ES-I3 (cell line): ENCODE data around the gene SCNN1A.
A peak's percentile ranks its signal among the peaks of the same experiment; 100 is the strongest.

ENCODE experiments used
- H3K36me3 ChIP-seq: 2 replicates; pipeline ENCODE4 v1.6.1; 2013; ENCODE audit warnings: mild to moderate bottlenecking, low read length, control low read depth, moderate library complexity; ENCODE audit not compliant: insufficient read depth
- H3K4me1 ChIP-seq: 2 replicates; pipeline ENCODE4 v1.6.1; 2013; ENCODE audit warnings: mild to moderate bottlenecking, control low read depth, low read length; ENCODE audit not compliant: insufficient read depth
- H3K9ac ChIP-seq: 2 replicates; pipeline ENCODE4 v1.6.1; 2013; ENCODE audit warnings: low read depth, mild to moderate bottlenecking, low read length, moderate library complexity
- H3K9me3 ChIP-seq: 2 replicates; pipeline ENCODE4 v1.6.1; 2013; ENCODE audit warnings: mild to moderate bottlenecking, low read length, moderate library complexity; ENCODE audit not compliant: control insufficient read depth, insufficient read depth

The SCNN1A gene

GRCh38 chr12:6376870-6377666 is 1.7 kb upstream of the SCNN1A start:
- Histone ChIP-seq H3K9me3 (no peaks in the 10 kb centered on the region), H3K4me1 (peaks cover 28% of the 10 kb centered on the region), H3K36me3 (no peaks in the 10 kb centered on the region), H3K9ac (no peak overlapping the region)

DNA sequence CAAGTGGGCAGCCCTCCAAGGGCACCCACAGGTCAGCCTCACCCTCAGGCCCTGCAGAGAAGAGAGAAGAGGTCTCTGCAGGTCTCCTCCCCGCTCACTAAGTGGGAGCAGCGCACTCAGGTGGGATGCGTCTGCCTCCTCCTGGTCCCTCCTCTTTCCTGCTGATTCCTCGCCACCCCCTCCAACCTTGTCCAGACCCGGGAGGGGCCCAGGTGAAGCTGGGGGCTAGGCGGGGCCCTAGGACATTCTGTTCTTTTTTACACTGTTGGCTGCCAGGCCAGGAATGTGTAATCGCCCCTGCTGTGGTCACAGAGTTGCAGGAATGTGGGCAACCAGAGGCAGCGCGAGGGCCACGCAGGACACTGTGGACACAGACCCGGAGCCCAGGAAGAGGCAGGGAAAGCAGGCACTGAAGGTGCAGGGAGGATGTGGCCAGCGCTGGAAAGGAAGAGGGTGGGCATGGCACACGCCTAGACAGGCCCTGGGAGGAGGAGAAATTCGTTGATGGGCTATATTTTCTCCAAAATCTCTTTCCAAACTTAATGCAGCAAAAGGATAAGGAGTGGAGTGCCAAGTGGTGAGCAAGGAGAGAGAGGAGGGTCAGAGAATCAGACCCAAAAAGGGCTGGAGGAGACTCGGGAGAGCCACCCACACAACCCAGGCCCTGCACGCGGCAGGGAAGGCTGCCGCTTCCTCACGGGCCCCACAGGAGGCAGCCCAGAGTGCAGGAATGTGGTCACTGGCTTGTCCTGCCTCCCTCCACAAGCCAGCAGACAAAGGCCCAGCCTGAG is 911 bp upstream of the SCNN1A start:
- peak overlapping the region; percentile 66 for H3K9ac ChIP-seq
- H3K4me1 ChIP-seq = peaks cover 27% of the 10 kb centered on the region
- no peaks in the 10 kb centered on the region for H3K9me3 ChIP-seq
- H3K36me3 ChIP-seq = no peaks in the 10 kb centered on the region

GRCh38 chr12:6374786-6375160 is 590 bp downstream of the SCNN1A start:
- peaks cover 37% of the 10 kb centered on the region for H3K4me1 ChIP-seq
- peak overlapping the region; percentile 66 for H3K9ac ChIP-seq
- H3K36me3 ChIP-seq = no peaks in the 10 kb centered on the region
- H3K9me3 ChIP-seq = no peaks in the 10 kb centered on the region

DNA sequence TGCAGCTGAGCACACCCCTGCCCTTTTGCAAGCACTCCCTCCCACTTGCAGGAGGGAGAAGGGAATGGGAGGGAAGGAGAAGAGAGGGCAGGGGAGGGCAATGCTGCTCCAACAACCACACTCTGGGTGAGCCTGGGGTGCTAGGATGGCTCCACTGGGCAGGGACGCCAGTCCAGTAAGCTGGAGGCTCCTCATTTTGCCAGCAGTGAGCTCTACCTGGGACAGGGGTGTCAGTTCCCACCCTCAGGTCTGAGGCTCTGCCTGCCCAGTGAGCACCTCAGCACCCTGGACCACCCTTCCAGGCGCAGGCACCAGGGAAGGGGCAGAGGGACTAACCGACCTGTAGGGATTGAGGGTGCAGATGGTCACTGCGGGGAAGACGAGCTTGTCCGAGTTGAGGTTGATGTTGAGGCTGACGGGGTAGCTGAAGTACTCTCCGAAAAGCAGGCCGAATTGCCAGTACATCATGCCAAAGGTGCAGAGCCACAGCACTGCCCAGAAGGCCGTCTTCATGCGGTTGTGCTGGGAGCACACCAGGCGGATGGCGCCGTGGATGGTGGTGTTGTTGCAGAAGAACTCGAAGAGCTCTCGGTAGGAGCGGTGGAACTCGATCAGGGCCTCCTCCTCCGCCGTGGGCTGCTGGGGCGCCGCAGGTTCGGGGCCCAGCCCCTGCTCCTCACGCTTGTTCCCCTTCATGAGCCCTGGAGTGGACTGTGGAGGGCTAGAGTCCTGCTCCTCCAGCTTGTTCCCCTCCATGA is 1.2 kb downstream of the SCNN1A start:
- Histone ChIP-seq H3K36me3 (no peaks in the 10 kb centered on the region), H3K9ac (peak overlapping the region; percentile 66), H3K4me1 (peaks cover 37% of the 10 kb centered on the region), H3K9me3 (no peaks in the 10 kb centered on the region)

GRCh38 chr12:6373022-6373787 is 2.2 kb downstream of the SCNN1A start:
- no peaks in the 10 kb centered on the region for H3K36me3 ChIP-seq
- H3K9me3 ChIP-seq = no peaks in the 10 kb centered on the region
- peaks cover 45% of the 10 kb centered on the region for H3K4me1 ChIP-seq
- peak overlapping the region; percentile 66; the same call in 1 of the 2 replicates for H3K9ac ChIP-seq

DNA sequence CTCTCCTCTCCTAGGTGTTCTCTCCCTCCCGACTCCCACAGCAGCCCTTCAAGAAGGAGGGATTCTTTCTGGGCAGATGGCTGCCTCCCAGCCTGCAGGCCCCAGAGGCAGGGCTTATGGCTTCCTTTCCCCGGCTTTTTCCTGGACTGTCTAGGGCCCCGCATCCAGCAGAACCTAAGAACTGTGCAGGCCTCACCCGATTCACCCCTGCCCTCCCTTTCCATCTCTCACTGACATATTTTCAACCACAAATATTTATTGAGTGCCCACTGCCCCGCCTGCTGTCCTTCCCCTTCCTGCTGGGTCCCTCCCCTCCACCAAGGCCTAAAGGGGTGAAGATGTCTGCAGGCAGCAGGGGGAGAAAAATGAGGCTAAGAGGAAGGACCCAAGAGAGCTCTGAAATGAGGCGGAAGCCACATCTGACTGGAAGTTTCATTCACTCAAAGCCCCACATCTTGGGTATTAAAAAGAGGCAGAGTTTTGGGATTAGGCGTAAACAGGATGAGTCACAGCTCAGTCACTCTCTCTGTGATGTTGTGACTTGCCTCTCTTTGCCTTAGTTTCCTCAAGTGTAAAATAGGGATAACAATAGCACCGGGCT is 2.9 kb downstream of the SCNN1A start:
- Histone ChIP-seq H3K4me1 (peaks cover 43% of the 10 kb centered on the region), H3K36me3 (no peaks in the 10 kb centered on the region), H3K9ac (peak overlapping the region; percentile 66), H3K9me3 (no peaks in the 10 kb centered on the region)

- peaks cover 30% of the 10 kb centered on the region for H3K4me1 ChIP-seq
- H3K36me3 ChIP-seq = no peaks in the 10 kb centered on the region
- no peaks in the 10 kb centered on the region for H3K9me3 ChIP-seq
- peak overlapping the region; percentile 3; the same call in 1 of the 2 replicates for H3K9ac ChIP-seq
These were observed 4.2 kb downstream of the SCNN1A start for GRCh38 chr12:6370994-6371754.

GRCh38 chr12:6370576-6370935 is 4.8 kb downstream of the SCNN1A start:
- Histone ChIP-seq H3K9ac (peak overlapping the region; percentile 3), H3K36me3 (no peaks in the 10 kb centered on the region), H3K4me1 (peaks cover 30% of the 10 kb centered on the region), H3K9me3 (no peaks in the 10 kb centered on the region)

DNA sequence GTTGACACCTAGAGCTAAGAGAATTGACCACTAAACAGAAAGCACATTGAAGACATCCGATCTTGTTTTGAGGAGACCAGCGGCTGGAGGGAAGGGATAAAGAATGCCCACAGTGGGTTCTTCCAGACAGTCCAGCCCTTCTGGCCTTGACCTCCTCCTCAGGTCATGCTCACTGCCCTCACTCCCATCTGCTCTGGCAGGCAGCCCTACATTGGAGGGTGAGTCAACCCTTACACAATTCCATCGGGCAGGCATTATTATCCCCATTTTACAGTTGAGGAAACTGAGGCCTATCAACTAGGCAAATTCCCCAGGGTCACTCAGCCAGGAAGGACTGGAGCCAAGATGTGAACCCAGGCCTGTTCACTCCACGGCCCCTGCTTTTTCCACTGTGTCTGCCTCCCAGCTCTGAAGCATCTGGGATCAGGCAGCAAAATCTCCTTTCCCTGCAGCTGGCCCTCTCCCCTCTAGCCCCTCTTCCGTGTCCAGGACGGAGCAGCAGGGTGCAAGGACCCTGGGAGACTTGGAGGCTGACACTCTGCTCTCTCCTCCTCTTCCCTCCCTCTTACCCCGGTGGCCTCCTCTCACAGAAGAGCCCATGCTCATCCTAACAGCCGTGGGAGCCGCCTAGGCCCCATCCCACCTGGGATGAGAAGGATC is 5.3 kb downstream of the SCNN1A start:
- no peaks in the 10 kb centered on the region for H3K36me3 ChIP-seq
- no peaks in the 10 kb centered on the region for H3K9me3 ChIP-seq
- H3K9ac ChIP-seq = no peak overlapping the region
- peaks cover 30% of the 10 kb centered on the region for H3K4me1 ChIP-seq

DNA sequence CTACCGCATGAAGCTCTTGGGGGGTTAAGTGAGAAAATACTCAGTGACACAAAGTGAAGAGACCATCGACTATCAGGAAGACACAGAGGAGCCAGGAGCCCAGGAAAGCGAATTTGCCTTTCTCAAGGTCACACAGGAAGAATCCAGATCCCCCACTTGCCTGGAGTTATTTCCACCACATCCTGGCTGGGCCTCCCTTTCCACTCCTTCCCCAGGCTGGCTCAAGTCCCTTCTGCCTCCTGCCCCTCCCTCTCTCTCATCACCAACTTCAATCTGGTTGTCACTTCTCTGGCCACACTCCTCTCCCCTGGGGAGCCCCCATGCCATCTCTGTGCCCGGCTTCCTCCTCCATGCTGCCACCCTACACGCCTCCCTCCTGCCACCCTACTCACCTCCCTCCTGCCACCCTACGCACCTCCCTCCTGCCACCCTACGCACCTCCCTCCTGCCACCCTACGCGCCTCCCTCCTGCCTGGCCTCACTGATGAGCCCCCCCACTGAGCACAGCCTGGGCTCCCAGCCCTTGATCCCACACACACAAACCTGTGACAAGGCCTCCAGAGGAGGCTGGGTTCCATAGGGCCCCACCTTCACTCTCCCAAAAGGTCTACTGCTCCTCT is 6.3 kb downstream of the SCNN1A start:
- no peaks in the 10 kb centered on the region for H3K36me3 ChIP-seq

GRCh38 chr12:6367969-6368892 is 7.1 kb downstream of the SCNN1A start:
- H3K9ac ChIP-seq = no peak overlapping the region
- H3K4me1 ChIP-seq = peaks cover 24% of the 10 kb centered on the region
- no peaks in the 10 kb centered on the region for H3K9me3 ChIP-seq
- H3K36me3 ChIP-seq = no peaks in the 10 kb centered on the region

More for the DNA sequence above, 6.3 kb downstream of the SCNN1A start:
- Histone ChIP-seq H3K9me3 (no peaks in the 10 kb centered on the region), H3K4me1 (peaks cover 28% of the 10 kb centered on the region), H3K9ac (no peak overlapping the region)
